ENCODE measurements around the gene TCF20.

DNA sequence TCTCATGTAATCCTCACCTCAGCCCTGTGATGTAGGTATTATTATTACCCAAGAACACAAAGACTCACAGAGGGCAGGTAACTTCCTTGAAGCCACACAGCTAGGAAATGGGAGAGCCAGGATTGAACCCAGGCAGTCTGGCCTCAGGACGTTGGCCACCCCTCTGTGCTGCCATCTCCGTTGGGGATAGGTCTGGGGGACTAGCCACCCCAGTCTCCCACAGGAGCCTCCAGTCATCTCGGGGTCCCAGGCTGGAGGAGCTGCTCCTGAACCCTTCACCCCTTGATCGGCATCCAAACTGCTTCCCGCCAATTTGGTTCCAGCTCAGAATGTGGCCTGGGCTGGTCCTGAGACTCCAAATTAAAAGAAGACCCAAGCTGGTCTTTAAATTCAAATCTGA is 10.4 kb upstream of the TCF20 start:
- TF ChIP-seq, protein P1, sequence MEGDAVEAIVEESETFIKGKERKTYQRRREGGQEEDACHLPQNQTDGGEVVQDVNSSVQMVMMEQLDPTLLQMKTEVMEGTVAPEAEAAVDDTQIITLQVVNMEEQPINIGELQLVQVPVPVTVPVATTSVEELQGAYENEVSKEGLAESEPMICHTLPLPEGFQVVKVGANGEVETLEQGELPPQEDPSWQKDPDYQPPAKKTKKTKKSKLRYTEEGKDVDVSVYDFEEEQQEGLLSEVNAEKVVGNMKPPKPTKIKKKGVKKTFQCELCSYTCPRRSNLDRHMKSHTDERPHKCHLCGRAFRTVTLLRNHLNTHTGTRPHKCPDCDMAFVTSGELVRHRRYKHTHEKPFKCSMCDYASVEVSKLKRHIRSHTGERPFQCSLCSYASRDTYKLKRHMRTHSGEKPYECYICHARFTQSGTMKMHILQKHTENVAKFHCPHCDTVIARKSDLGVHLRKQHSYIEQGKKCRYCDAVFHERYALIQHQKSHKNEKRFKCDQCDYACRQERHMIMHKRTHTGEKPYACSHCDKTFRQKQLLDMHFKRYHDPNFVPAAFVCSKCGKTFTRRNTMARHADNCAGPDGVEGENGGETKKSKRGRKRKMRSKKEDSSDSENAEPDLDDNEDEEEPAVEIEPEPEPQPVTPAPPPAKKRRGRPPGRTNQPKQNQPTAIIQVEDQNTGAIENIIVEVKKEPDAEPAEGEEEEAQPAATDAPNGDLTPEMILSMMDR (IDR thresholded peaks at IDR 0.05) = no peak
- TF ChIP-seq POLR2A (IDR thresholded peaks at IDR 0.05) = no peak
- TF ChIP-seq POLR2AphosphoS5 (IDR thresholded peaks at IDR 0.05) = no peak
